Ovary (tissue), 3 donors: ENCODE results near the gene ARSG.

ENCODE experiments used
- POLR2A ChIP-seq: fragments of 450-650 bp; IDR thresholded peaks from one replicate; pipeline ENCODE4 v1.6.1; 2017; ENCODE audit warnings: antibody characterized with exemption, mild to moderate bottlenecking, moderate library complexity
- TF ChIP-seq, protein P1 (sequence below), 3 donors: fragments of 450-650 bp in 2 of 3; fragments of 200-600 bp in 1 of 3; IDR thresholded peaks; one replicate each; pipeline versions ENCODE4 v1.5.1 to v1.8.0; 2016 to 2022; ENCODE audit warnings: antibody characterized with exemption in 3 of 3, mild to moderate bottlenecking in 1 of 3
- donor health status: DM: no; HTN: no; CAD: no.

DNA sequence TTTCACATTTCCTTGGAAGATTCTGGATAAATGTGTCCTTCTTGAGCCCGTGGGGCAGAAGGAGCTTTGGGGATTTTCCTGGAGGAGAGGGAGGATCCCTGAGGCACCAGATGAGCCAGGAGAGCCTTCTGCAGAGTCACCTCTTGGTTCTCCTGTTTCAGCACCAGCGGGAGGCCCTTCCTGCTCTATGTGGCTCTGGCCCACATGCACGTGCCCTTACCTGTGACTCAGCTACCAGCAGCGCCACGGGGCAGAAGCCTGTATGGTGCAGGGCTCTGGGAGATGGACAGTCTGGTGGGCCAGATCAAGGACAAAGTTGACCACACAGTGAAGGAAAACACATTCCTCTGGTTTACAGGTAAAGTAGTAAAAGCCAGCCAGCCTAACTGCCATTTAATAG is 77.1 kb downstream of the ARSG start:
- TF ChIP-seq, protein P1, sequence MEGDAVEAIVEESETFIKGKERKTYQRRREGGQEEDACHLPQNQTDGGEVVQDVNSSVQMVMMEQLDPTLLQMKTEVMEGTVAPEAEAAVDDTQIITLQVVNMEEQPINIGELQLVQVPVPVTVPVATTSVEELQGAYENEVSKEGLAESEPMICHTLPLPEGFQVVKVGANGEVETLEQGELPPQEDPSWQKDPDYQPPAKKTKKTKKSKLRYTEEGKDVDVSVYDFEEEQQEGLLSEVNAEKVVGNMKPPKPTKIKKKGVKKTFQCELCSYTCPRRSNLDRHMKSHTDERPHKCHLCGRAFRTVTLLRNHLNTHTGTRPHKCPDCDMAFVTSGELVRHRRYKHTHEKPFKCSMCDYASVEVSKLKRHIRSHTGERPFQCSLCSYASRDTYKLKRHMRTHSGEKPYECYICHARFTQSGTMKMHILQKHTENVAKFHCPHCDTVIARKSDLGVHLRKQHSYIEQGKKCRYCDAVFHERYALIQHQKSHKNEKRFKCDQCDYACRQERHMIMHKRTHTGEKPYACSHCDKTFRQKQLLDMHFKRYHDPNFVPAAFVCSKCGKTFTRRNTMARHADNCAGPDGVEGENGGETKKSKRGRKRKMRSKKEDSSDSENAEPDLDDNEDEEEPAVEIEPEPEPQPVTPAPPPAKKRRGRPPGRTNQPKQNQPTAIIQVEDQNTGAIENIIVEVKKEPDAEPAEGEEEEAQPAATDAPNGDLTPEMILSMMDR (IDR thresholded peaks at IDR 0.05): no peak
- no peak for TF ChIP-seq POLR2A
